GM19025 (cell line): ENCODE measurements around the gene OR52I2.

Experiments
- ATAC-seq: cut with Tn5 transposase; IDR thresholded peaks from one replicate; pipeline ENCODE4 v1.9.1; 2021; ENCODE audit warnings: mild to moderate bottlenecking, low read depth, moderate library complexity; ENCODE audit not compliant: unreplicated experiment

Gene OR52I2

GRCh38 chr11:4581443-4581842 is at the start of gene OR52I2:
Gene OR52I2, plus strand, starts transcription at chr11:4581743.
- no peak for ATAC-seq

- ATAC-seq: no peak
Observed at GRCh38 chr11:4539603-4540219, 41.8 kb upstream of the OR52I2 start.

- ATAC-seq: no peak
Observed at GRCh38 chr11:4541071-4541470, 40.5 kb upstream of the OR52I2 start.

- no peak for ATAC-seq
Observed at GRCh38 chr11:4543561-4543960, 38.0 kb upstream of the OR52I2 start.

GRCh38 chr11:4544891-4545290 is 36.7 kb upstream of the OR52I2 start, which contains the start of gene OR52M1:
Gene OR52M1, plus strand, starts transcription at chr11:4545191. Its CDS starts 0 bp downstream, at chr11:4545191.
- ATAC-seq: no peak

- no peak for ATAC-seq
Observed at GRCh38 chr11:4546878-4547277, 34.7 kb upstream of the OR52I2 start.

GRCh38 chr11:4547416-4547815 is 34.1 kb upstream of the OR52I2 start:
- ATAC-seq: no peak

- no peak for ATAC-seq
Observed at GRCh38 chr11:4551346-4551979, 30.1 kb upstream of the OR52I2 start.

- ATAC-seq: no peak
Observed at GRCh38 chr11:4559527-4560440, 21.8 kb upstream of the OR52I2 start.

GRCh38 chr11:4560467-4560866 is 21.1 kb upstream of the OR52I2 start:
- no peak for ATAC-seq

GRCh38 chr11:4565371-4565770 is 16.2 kb upstream of the OR52I2 start:
- ATAC-seq: no peak

GRCh38 chr11:4569075-4569474 is 12.5 kb upstream of the OR52I2 start:
- ATAC-seq: no peak

GRCh38 chr11:4576880-4577279 is 4.7 kb upstream of the OR52I2 start:
- ATAC-seq: no peak

- ATAC-seq: no peak
Observed at GRCh38 chr11:4577761-4578160, 3.8 kb upstream of the OR52I2 start.

GRCh38 chr11:4578624-4579023 is 2.9 kb upstream of the OR52I2 start:
- no peak for ATAC-seq

GRCh38 chr11:4580124-4580523 is 1.4 kb upstream of the OR52I2 start:
- no peak for ATAC-seq

GRCh38 chr11:4589017-4589416 is 7.5 kb downstream of the OR52I2 start:
- no peak for ATAC-seq

GRCh38 chr11:4593739-4594138 is 12.2 kb downstream of the OR52I2 start, which contains the start of gene OR52I1:
Gene OR52I1, plus strand, starts transcription at chr11:4594039. Its CDS starts 0 bp downstream, at chr11:4594039.
- ATAC-seq: no peak

- no peak for ATAC-seq
Observed at GRCh38 chr11:4605057-4605456, 23.5 kb downstream of the OR52I2 start.

- no peak for ATAC-seq
Observed at GRCh38 chr11:4606231-4607015, 24.9 kb downstream of the OR52I2 start.
